Measurements from ENCODE around the gene CKAP2.

DNA sequence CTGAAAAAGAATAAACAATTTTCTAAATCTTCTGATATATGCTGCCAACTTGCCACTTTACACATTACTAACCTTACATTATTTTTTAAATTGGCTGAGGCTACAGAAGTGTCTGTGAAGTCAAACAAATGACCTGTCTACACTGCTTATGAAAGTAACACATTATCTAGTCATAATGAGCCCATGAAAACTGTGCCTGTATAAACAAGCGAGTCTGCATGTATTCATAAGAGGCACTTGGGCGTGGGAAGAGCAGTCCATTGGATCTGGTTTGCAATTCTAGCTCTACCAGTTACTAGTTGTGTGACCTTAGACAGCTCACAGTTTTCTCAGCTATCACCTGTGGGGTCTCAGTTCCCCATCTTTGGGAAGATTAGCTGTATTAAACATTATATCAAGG, 7.9 kb upstream of the CKAP2 start:
- TF ChIP-seq ZNF274 (IDR thresholded peaks at IDR 0.05; ENCODE audit: low read depth, low read length) (no peak), YY1 (IDR thresholded peaks at IDR 0.05; ENCODE audit: insufficient read depth, insufficient read length) (no peak), SUZ12 (IDR thresholded peaks at IDR 0.05; ENCODE audit: extremely low read depth, insufficient read depth, insufficient read length) (no peak)
